ENCODE measurements around the gene C1S.

GRCh38 chr12:7096006-7096932 is 35.8 kb downstream of the C1S start:
- no peak for TF ChIP-seq CTCF (IDR thresholded peaks at IDR 0.05)
- no peak for TF ChIP-seq POLR2A (IDR thresholded peaks at IDR 0.05)

All from vagina (tissue), 2 donors.